Measurements from ENCODE around the gene ACSBG1. TPM values are rescaled to one million over a fixed set of nuclear protein-coding genes. Genes with fewer than 3 reads are reported as not detected.

Gene ACSBG1
- total and polyA plus RNA-seq, 10 of the 15 experiments (the other 5 are each of a cell fraction or from before 2014, with no cell fraction given): 0.11 to 0.75 (median 0.42) TPM

- TF ChIP-seq, protein P1, sequence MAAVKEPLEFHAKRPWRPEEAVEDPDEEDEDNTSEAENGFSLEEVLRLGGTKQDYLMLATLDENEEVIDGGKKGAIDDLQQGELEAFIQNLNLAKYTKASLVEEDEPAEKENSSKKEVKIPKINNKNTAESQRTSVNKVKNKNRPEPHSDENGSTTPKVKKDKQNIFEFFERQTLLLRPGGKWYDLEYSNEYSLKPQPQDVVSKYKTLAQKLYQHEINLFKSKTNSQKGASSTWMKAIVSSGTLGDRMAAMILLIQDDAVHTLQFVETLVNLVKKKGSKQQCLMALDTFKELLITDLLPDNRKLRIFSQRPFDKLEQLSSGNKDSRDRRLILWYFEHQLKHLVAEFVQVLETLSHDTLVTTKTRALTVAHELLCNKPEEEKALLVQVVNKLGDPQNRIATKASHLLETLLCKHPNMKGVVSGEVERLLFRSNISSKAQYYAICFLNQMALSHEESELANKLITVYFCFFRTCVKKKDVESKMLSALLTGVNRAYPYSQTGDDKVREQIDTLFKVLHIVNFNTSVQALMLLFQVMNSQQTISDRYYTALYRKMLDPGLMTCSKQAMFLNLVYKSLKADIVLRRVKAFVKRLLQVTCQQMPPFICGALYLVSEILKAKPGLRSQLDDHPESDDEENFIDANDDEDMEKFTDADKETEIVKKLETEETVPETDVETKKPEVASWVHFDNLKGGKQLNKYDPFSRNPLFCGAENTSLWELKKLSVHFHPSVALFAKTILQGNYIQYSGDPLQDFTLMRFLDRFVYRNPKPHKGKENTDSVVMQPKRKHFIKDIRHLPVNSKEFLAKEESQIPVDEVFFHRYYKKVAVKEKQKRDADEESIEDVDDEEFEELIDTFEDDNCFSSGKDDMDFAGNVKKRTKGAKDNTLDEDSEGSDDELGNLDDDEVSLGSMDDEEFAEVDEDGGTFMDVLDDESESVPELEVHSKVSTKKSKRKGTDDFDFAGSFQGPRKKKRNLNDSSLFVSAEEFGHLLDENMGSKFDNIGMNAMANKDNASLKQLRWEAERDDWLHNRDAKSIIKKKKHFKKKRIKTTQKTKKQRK (IDR thresholded peaks at IDR 0.05; ENCODE audit: low read depth, low read length): no peak
- TF ChIP-seq SREBF2 (IDR thresholded peaks at IDR 0.05; ENCODE audit: low read length) (no peak), WRNIP1 (IDR thresholded peaks at IDR 0.05; ENCODE audit: borderline replicate concordance, low read depth, low read length) (no peak), FOXK2 (IDR thresholded peaks at IDR 0.05) (no peak), NFYA (IDR thresholded peaks at IDR 0.05; ENCODE audit: borderline replicate concordance, low read depth, low read length) (no peak), ESRRA (IDR thresholded peaks at IDR 0.05; ENCODE audit: low read length) (no peak), PAX5 (IDR thresholded peaks at IDR 0.05; ENCODE audit: borderline replicate concordance, low read depth, low read length) (peak; percentile 36; the same call in 1 of the 2 replicates), TCF7 (IDR thresholded peaks at IDR 0.05; ENCODE audit: borderline replicate concordance) (no peak), HDGF (IDR thresholded peaks at IDR 0.05) (no peak), RFX5 (IDR thresholded peaks at IDR 0.05; ENCODE audit: low read depth, low read length) (no peak), ZNF384 (IDR thresholded peaks at IDR 0.05; ENCODE audit: borderline replicate concordance, low read depth, low read length) (no peak), EZH2 (IDR thresholded peaks at IDR 0.05; ENCODE audit: borderline replicate concordance, control insufficient read depth, low read depth, low read length) (no peak), CBX5 (IDR thresholded peaks at IDR 0.05; ENCODE audit: low read depth) (no peak), ATF7 (IDR thresholded peaks at IDR 0.05; ENCODE audit: low read depth) (peak; percentile 57), CREM (IDR thresholded peaks at IDR 0.05; ENCODE audit: low read depth) (peak; percentile 64; the same call in 1 of the 2 replicates), POU2F2 (IDR thresholded peaks at IDR 0.05; ENCODE audit: borderline replicate concordance, low read depth, low read length) (no peak), PML (IDR thresholded peaks at IDR 0.05; ENCODE audit: low read length) (no peak; the same call in 1 of the 2 replicates), DPF2 (IDR thresholded peaks at IDR 0.05) (no peak; the same call in none of the 2 replicates), SRF (IDR thresholded peaks at IDR 0.05; ENCODE audit: low read depth in 2 of 2, low read length in 2 of 2) (no peak), JUND (IDR thresholded peaks at IDR 0.05; ENCODE audit: low read depth, low read length) (no peak), MEF2B (IDR thresholded peaks at IDR 0.05; ENCODE audit: partially characterized antibody, poor library complexity, severe bottlenecking) (peak; percentile 12), ZNF622 (IDR thresholded peaks at IDR 0.05) (no peak), SMARCA5 (IDR thresholded peaks at IDR 0.05) (no peak)
- TF ChIP-seq, protein P2, sequence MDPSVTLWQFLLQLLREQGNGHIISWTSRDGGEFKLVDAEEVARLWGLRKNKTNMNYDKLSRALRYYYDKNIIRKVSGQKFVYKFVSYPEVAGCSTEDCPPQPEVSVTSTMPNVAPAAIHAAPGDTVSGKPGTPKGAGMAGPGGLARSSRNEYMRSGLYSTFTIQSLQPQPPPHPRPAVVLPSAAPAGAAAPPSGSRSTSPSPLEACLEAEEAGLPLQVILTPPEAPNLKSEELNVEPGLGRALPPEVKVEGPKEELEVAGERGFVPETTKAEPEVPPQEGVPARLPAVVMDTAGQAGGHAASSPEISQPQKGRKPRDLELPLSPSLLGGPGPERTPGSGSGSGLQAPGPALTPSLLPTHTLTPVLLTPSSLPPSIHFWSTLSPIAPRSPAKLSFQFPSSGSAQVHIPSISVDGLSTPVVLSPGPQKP (IDR thresholded peaks at IDR 0.05; ENCODE audit: low read depth, low read length): no peak
- TF ChIP-seq, protein P3, sequence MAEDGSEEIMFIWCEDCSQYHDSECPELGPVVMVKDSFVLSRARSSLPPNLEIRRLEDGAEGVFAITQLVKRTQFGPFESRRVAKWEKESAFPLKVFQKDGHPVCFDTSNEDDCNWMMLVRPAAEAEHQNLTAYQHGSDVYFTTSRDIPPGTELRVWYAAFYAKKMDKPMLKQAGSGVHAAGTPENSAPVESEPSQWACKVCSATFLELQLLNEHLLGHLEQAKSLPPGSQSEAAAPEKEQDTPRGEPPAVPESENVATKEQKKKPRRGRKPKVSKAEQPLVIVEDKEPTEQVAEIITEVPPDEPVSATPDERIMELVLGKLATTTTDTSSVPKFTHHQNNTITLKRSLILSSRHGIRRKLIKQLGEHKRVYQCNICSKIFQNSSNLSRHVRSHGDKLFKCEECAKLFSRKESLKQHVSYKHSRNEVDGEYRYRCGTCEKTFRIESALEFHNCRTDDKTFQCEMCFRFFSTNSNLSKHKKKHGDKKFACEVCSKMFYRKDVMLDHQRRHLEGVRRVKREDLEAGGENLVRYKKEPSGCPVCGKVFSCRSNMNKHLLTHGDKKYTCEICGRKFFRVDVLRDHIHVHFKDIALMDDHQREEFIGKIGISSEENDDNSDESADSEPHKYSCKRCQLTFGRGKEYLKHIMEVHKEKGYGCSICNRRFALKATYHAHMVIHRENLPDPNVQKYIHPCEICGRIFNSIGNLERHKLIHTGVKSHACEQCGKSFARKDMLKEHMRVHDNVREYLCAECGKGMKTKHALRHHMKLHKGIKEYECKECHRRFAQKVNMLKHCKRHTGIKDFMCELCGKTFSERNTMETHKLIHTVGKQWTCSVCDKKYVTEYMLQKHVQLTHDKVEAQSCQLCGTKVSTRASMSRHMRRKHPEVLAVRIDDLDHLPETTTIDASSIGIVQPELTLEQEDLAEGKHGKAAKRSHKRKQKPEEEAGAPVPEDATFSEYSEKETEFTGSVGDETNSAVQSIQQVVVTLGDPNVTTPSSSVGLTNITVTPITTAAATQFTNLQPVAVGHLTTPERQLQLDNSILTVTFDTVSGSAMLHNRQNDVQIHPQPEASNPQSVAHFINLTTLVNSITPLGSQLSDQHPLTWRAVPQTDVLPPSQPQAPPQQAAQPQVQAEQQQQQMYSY (CRISPR knock-in tag; IDR thresholded peaks at IDR 0.05): no peak
Measured at GRCh38 chr15:78167227-78167888, 67.0 kb downstream of the ACSBG1 start (continued).

Measured in GM12878 (cell line).